HepG2 (cell line): ENCODE measurements around the gene LMF2. TPM values are rescaled to one million over a fixed set of nuclear protein-coding genes. Genes with fewer than 3 reads are reported as not detected.

Source experiments
- ATAC-seq: fragments of 200-7000 bp; cut with Tn5 transposase; 3 replicates; pipeline ENCODE4 v1.9.1; 2020; ENCODE audit warnings: mild to moderate bottlenecking, moderate library complexity
- BruUV-seq: library from RNA; stranded (reverse); fragments of 400-500 nt; replicated peaks from 2 replicates; lab custom pipeline; 2021; lab: Mats Ljungman, UMichigan
- CTCF ChIA-PET: fragments of 300-600 bp; formaldehyde crosslinking; extraction: SDS; loops from one replicate; lab custom pipeline; 2021; ENCODE audit warnings: low total read pairs, inconsistent platforms, low intra/inter-chr PET ratio; lab: Yijun Ruan, JAX
- POLR2A ChIA-PET: fragments of 350-600 bp; sonication (Branson Sonifier 250); formaldehyde crosslinking; loops from one replicate; lab custom pipeline; 2020; ENCODE audit warnings: antibody characterized with exemption, inconsistent platforms; lab: Yijun Ruan, JAX
- DNase-seq: peaks from one replicate; pipeline ENCODE4 v3.0.0-alpha.2; 2015; ENCODE audit warnings: low spot score
- FAIRE-seq: peaks from 3 replicates; lab custom pipeline; 2011; peaks lifted over from hg19 to GRCh38; lab: Jason Lieb, UNC
- H2AFZ ChIP-seq: one replicate; pipeline ENCODE4 v1.6.1; 2011; ENCODE audit warnings: low read length, inconsistent platforms
- H3K27ac ChIP-seq: fragments of 300-600 bp; 3 replicates; pipeline ENCODE4 v1.8.0; 2011; ENCODE audit warnings: mixed run types, mild to moderate bottlenecking, mixed read lengths, low read length, inconsistent platforms; ENCODE audit not compliant: insufficient read depth; ENCODE audit errors: extremely low read length
- H3K27me3 ChIP-seq, 2 experiments: fragments of 200-600 bp in 1 of 2; 2 replicates in 1 of 2; 3 replicates in 1 of 2; pipeline versions ENCODE4 v1.6.0 to v1.8.0; 2011; ENCODE audit warnings: low read length in 2 of 2, mild to moderate bottlenecking in 2 of 2, moderate library complexity in 2 of 2, inconsistent platforms in 1 of 2; ENCODE audit not compliant: insufficient read depth in 2 of 2, control insufficient read depth in 1 of 2
- H3K36me3 ChIP-seq, 2 experiments: fragments of 200-600 bp in 1 of 2; replicated peaks in 1 of 2; 2 replicates in 1 of 2; 3 replicates in 1 of 2; pipeline versions ENCODE4 v1.5.1 to v1.8.0; 2011; ENCODE audit warnings: low read length in 2 of 2, inconsistent platforms in 1 of 2; ENCODE audit not compliant: insufficient read depth in 2 of 2, control insufficient read depth in 1 of 2
- H3K4me1 ChIP-seq: 2 replicates; pipeline ENCODE4 v1.5.1; 2012; ENCODE audit warnings: low read length, inconsistent platforms; ENCODE audit not compliant: insufficient read depth
- H3K4me2 ChIP-seq: 2 replicates; pipeline ENCODE4 v1.6.0; 2011; ENCODE audit warnings: low read depth, low read length, inconsistent platforms
- H3K4me3 ChIP-seq, 3 experiments: fragments of 200-600 bp in 1 of 3; sonication (generic), shearing (Covaris generic) in 1 of 3; replicated peaks in 1 of 3; 2 replicates each; pipeline ENCODE4 v1.5.1; 2011 to 2016; ENCODE audit warnings: low read length in 3 of 3, inconsistent platforms in 2 of 3, low read depth in 2 of 3, mild to moderate bottlenecking in 2 of 3, control low read depth in 1 of 3, mixed read lengths in 1 of 3; ENCODE audit not compliant: insufficient read depth in 1 of 3
- H3K79me2 ChIP-seq: one replicate; pipeline ENCODE4 v1.6.1; 2011; ENCODE audit warnings: low read length, inconsistent platforms; ENCODE audit not compliant: insufficient read depth
- H3K9ac ChIP-seq: 2 replicates; pipeline ENCODE4 v1.6.0; 2011; ENCODE audit warnings: mild to moderate bottlenecking, low read depth, low read length, inconsistent platforms; ENCODE audit not compliant: insufficient read depth
- H3K9me3 ChIP-seq: 2 replicates; pipeline ENCODE4 v1.5.1; 2012; ENCODE audit warnings: mild to moderate bottlenecking, low read length
- H4K20me1 ChIP-seq: 2 replicates; pipeline ENCODE4 v1.6.0; 2011; ENCODE audit warnings: inconsistent platforms, mild to moderate bottlenecking, low read length, moderate library complexity; ENCODE audit not compliant: insufficient read depth
- AKAP8 ChIP-seq: sonication (generic); formaldehyde crosslinking; IDR thresholded peaks from 2 replicates; pipeline ENCODE4 v1.5.1; 2020; ENCODE audit warnings: mild to moderate bottlenecking, missing genetic modification reagents
- ATF7 ChIP-seq, 2 experiments: fragments of 450-650 bp in 1 of 2; sonication (generic) in 1 of 2; formaldehyde crosslinking in 1 of 2; IDR thresholded peaks; 2 replicates each; pipeline versions ENCODE4 v1.4.0 to v1.6.1; 2016 to 2020; ENCODE audit warnings: antibody characterized with exemption in 1 of 2, mild to moderate bottlenecking in 1 of 2, missing genetic modification reagents in 1 of 2
- KAT8 ChIP-seq: IDR thresholded peaks from 2 replicates; pipeline ENCODE4 v1.6.1; 2016; ENCODE audit warnings: missing genetic modification reagents, missing compliant biosample characterization
- MBD4 ChIP-seq: IDR thresholded peaks from 2 replicates; pipeline ENCODE4 v1.6.1; 2012; ENCODE audit warnings: low read length, inconsistent platforms, borderline replicate concordance
- POLR2G ChIP-seq: fragments of 200-400 bp; formaldehyde crosslinking; IDR thresholded peaks from 2 replicates; pipeline ENCODE4 v1.6.1; 2018; ENCODE audit warnings: mild to moderate bottlenecking, low read depth, low read length, moderate library complexity
- PPARG ChIP-seq: conservative IDR thresholded peaks from 2 replicates; pipeline ENCODE4 v1.6.1; 2016; ENCODE audit warnings: missing biosample characterization, missing genetic modification reagents
- RELA ChIP-seq: sonication (generic); formaldehyde crosslinking; IDR thresholded peaks from 2 replicates; pipeline ENCODE4 v1.4.0; 2020; ENCODE audit warnings: missing genetic modification reagents
- SRY ChIP-seq: sonication (generic); formaldehyde crosslinking; IDR thresholded peaks from 2 replicates; pipeline ENCODE4 v1.8.0; 2022; ENCODE audit warnings: mild to moderate bottlenecking, missing genetic modification reagents
- ZBTB39 ChIP-seq: sonication (generic); formaldehyde crosslinking; IDR thresholded peaks from 2 replicates; pipeline ENCODE4 v1.5.0; 2020; ENCODE audit warnings: missing genetic modification reagents
- ZBTB46 ChIP-seq: sonication (generic); formaldehyde crosslinking; IDR thresholded peaks from 2 replicates; pipeline ENCODE4 v1.4.0; 2020; ENCODE audit warnings: mild to moderate bottlenecking, missing genetic modification reagents, borderline replicate concordance
- ZNF232 ChIP-seq: sonication (generic); formaldehyde crosslinking; IDR thresholded peaks from 2 replicates; pipeline ENCODE4 v1.4.0; 2020; ENCODE audit warnings: missing genetic modification reagents, borderline replicate concordance
- ZNF362 ChIP-seq: sonication (generic); formaldehyde crosslinking; IDR thresholded peaks from 2 replicates; pipeline ENCODE4 v1.4.0; 2020; ENCODE audit warnings: missing genetic modification reagents, mild to moderate bottlenecking, borderline replicate concordance
- ZNF414 ChIP-seq: sonication (generic); formaldehyde crosslinking; IDR thresholded peaks from 2 replicates; pipeline ENCODE4 v1.5.0; 2020; ENCODE audit warnings: missing genetic modification reagents
- ZNF546 ChIP-seq: sonication (generic); formaldehyde crosslinking; conservative IDR thresholded peaks from 2 replicates; pipeline ENCODE4 v1.8.1; 2023; ENCODE audit warnings: mild to moderate bottlenecking, missing genetic modification reagents
- ZNF552 ChIP-seq: sonication (generic); formaldehyde crosslinking; IDR thresholded peaks from 2 replicates; pipeline ENCODE4 v1.9.0; 2022; ENCODE audit warnings: missing genetic modification reagents, mild to moderate bottlenecking, borderline replicate concordance
- ZNF850 ChIP-seq: sonication (generic); formaldehyde crosslinking; conservative IDR thresholded peaks from 2 replicates; pipeline ENCODE4 v1.9.0; 2021; ENCODE audit warnings: mild to moderate bottlenecking, missing genetic modification reagents
- ZSCAN20 ChIP-seq: sonication (generic); formaldehyde crosslinking; IDR thresholded peaks from 2 replicates; pipeline ENCODE4 v1.4.0; 2020; ENCODE audit warnings: missing genetic modification reagents, mild to moderate bottlenecking, borderline replicate concordance
- WGBS: methylation state at CpG from one replicate; pipeline ENCODE4 v1.1.6; 2017; ENCODE audit warnings: low lambda C conversion rate; 5-methylcytosine and 5-hydroxymethylcytosine counted together
- in situ Hi-C: cut with HindIII; loops from 2 replicates; pipeline ENCODE4 v1.10.0; 2017; ENCODE audit warnings: low pct_unique_long_range_greater_than_20kb; ENCODE audit not compliant: extremely low pct_ligation_motif_present
- intact Hi-C: fragments of 100-400 bp; cut with micrococcal nuclease; formaldehyde crosslinking; loops from one replicate; pipeline ENCODE4 v1.10.0; 2022; ENCODE audit not compliant: unreplicated experiment
- polyA plus RNA-seq, 8 experiments: library from polyadenylated mRNA; depleted of rRNA in 3 of 8; stranded (reverse) in 7 of 8; unstranded in 1 of 8; fragments of >200 nt; fragmentation: Illumina TruSeq in 4 of 8; extraction: Trizol in 4 of 8; gene quantifications; 2 replicates each; pipeline versions ENCODE4 v1.2.1 to v1.2.3, GENCODE V29; 2011 to 2016; ENCODE audit warnings: low read depth in 4 of 8, missing spikeins in 1 of 8, mixed read lengths in 1 of 8; ENCODE audit not compliant: insufficient read depth in 1 of 8
- total RNA-seq, 5 experiments: library from RNA; depleted of rRNA; stranded (reverse); fragments of >200 nt; fragmentation: Illumina TruSeq; extraction: Trizol; gene quantifications; 2 replicates each; pipeline ENCODE4 v1.2.3, GENCODE V29; 2016; ENCODE audit warnings: low read depth in 1 of 5

LMF2 gene
- total and polyA plus RNA-seq, 2 of the 13 experiments (the other 11 are each of a cell fraction or from before 2014, with no cell fraction given): 23.3 to 30.6 TPM

GRCh38 chr22:50525104-50525857, 17.8 kb upstream of the LMF2 start, which contains the start of gene SCO2:
Gene SCO2, minus strand, starts transcription at chr22:50525598. Its CDS starts 1,187 bp downstream, at chr22:50524411.
- 0% methylated on average over 3 of the region's 84 CpGs for WGBS
- Histone ChIP-seq H4K20me1 (peaks cover 19% of the 10 kb centered on the region), H3K4me3 (peak within 1 kb of the TSS; percentile 70 to 84 (median 83)), H3K9me3 (no peaks in the 10 kb centered on the region), H3K4me2 (peak within 1 kb of the TSS; percentile 100), H3K36me3 (peaks cover 6 to 27% of the 10 kb centered on the region in 2 experiments; a peak in 4 of 5 replicates), H3K27me3 (no peaks in the 10 kb centered on the region), H3K79me2 (peaks cover 20% of the 10 kb centered on the region), H3K9ac (peak within 1 kb of the TSS; percentile 91), H2AFZ (no peak within 1 kb of the TSS), H3K4me1 (peaks cover 51% of the 10 kb centered on the region), H3K27ac (peak within 1 kb of the TSS; percentile 94)
- POLR2A ChIA-PET: interaction anchor here (0.7 to 4.2 kb wide), 43 partner anchors 8 to 283 kb away, joined by 3 to 97 read pairs (median 5); partner anchors contain the start of genes ADM2, ARSA, CHKB and DENND6B
- BruUV-seq: TSS peak; percentile 78
- intact Hi-C loops (loop anchor here (1.0 to 5.0 kb wide), 2 partner anchors 17 to 37 kb away; partner anchors contain the start of genes NCAPH2 and SYCE3), in situ Hi-C loops (no loop called here)
- CTCF ChIA-PET: no interaction called here
- ATAC-seq: peak; percentile 54
- FAIRE-seq: peak; percentile 76
- peak; percentile 90 for DNase-seq
- TF ChIP-seq RELA: no peak
- no peak for TF ChIP-seq ATF7 (IDR thresholded peaks at IDR 0.05)
- TF ChIP-seq ATF7 (CRISPR knock-in tag; IDR thresholded peaks at IDR 0.05): no peak
- peak; percentile 94; the same call in 1 of the 2 replicates for TF ChIP-seq ZNF546
- no peak for TF ChIP-seq ZNF362 (CRISPR knock-in tag)
- 0 out of 2 replicates have a peak, but pooled peaks have one; percentile 41 for TF ChIP-seq ZNF414 (CRISPR knock-in tag)
- peak; percentile 85 for TF ChIP-seq KAT8
- 0 out of 2 replicates have a peak, but pooled peaks have one; percentile 43 for TF ChIP-seq ZBTB39 (CRISPR knock-in tag)
- no peak for TF ChIP-seq ZNF850 (CRISPR knock-in tag)
- TF ChIP-seq POLR2G: peak; percentile 85
- TF ChIP-seq ZBTB46 (CRISPR knock-in tag): no peak
- no peak for TF ChIP-seq ZNF232 (CRISPR knock-in tag)
- no peak; the same call in 1 of the 2 replicates for TF ChIP-seq PPARG (CRISPR knock-in tag)
- TF ChIP-seq ZSCAN20 (CRISPR knock-in tag): no peak
- peak; percentile 92 for TF ChIP-seq ZNF552 (CRISPR knock-in tag)
- TF ChIP-seq AKAP8 (CRISPR knock-in tag): peak; percentile 27; the same call in 1 of the 2 replicates
- 0 out of 2 replicates have a peak, but pooled peaks have one; percentile 28 for TF ChIP-seq SRY (CRISPR knock-in tag)
- TF ChIP-seq MBD4: no peak
